Fibroblast of lung (primary cell): ENCODE measurements around the gene SULF2. TPM values are rescaled to one million over a fixed set of nuclear protein-coding genes. Genes with fewer than 3 reads are reported as not detected.

ENCODE experiments used
- DNase-seq, 2 donors: peaks; one replicate each; pipeline versions ENCODE4 v3.0.0 to v3.0.0-alpha.2; 2010; ENCODE audit warnings: low read depth in 2 of 2
- H2AFZ ChIP-seq: 2 replicates; pipeline ENCODE4 v1.5.1; 2012; ENCODE audit warnings: low read length, control low read depth, inconsistent platforms
- H3K27ac ChIP-seq: 2 replicates; pipeline ENCODE4 v1.5.1; 2011; ENCODE audit warnings: low read length, control low read depth; ENCODE audit not compliant: insufficient read depth
- H3K27me3 ChIP-seq: 2 replicates; pipeline ENCODE4 v1.5.1; 2011; ENCODE audit warnings: mild to moderate bottlenecking, low read length; ENCODE audit not compliant: control insufficient read depth, insufficient read depth
- H3K36me3 ChIP-seq: 2 replicates; pipeline ENCODE4 v1.5.1; 2011; ENCODE audit warnings: low read length; ENCODE audit not compliant: control insufficient read depth, insufficient read depth
- H3K4me1 ChIP-seq: 2 replicates; pipeline ENCODE4 v1.5.1; 2011; ENCODE audit warnings: low read length; ENCODE audit not compliant: control insufficient read depth, insufficient read depth; ENCODE audit errors: extremely low read depth
- H3K4me2 ChIP-seq: 2 replicates; pipeline ENCODE4 v1.5.1; 2011; ENCODE audit warnings: low read length, control low read depth; ENCODE audit not compliant: insufficient read depth; ENCODE audit errors: extremely low read depth
- H3K4me3 ChIP-seq, 4 experiments: fragments of 200-600 bp in 1 of 4; sonication (generic) in 1 of 4; replicated peaks in 1 of 4; 2 replicates each; pipeline ENCODE4 v1.5.1; 2011 to 2016; ENCODE audit warnings: low read length in 4 of 4, low read depth in 3 of 4, mild to moderate bottlenecking in 3 of 4, control low read depth in 2 of 4, inconsistent platforms in 1 of 4, mixed read lengths in 1 of 4; ENCODE audit not compliant: insufficient read depth in 1 of 4; ENCODE audit errors: control extremely low read depth in 1 of 4
- H3K79me2 ChIP-seq: 2 replicates; pipeline ENCODE4 v1.5.1; 2012; ENCODE audit warnings: mild to moderate bottlenecking, low read length, inconsistent platforms; ENCODE audit not compliant: control insufficient read depth, insufficient read depth
- H3K9ac ChIP-seq: 2 replicates; pipeline ENCODE4 v1.5.1; 2011; ENCODE audit warnings: mild to moderate bottlenecking, low read length, control low read depth; ENCODE audit not compliant: insufficient read depth
- H3K9me3 ChIP-seq: 2 replicates; pipeline ENCODE4 v1.5.1; 2012; ENCODE audit warnings: low read depth, low read length; ENCODE audit not compliant: control insufficient read depth, insufficient read depth
- H4K20me1 ChIP-seq: 2 replicates; pipeline ENCODE4 v1.5.1; 2011; ENCODE audit warnings: low read length; ENCODE audit not compliant: control insufficient read depth, insufficient read depth; ENCODE audit errors: extremely low read depth
- EZH2 ChIP-seq: IDR thresholded peaks from 2 replicates; pipeline ENCODE4 v1.5.1; 2012; ENCODE audit warnings: low read length, control low read depth, mild to moderate bottlenecking; ENCODE audit errors: missing control alignments
- polyA plus RNA-seq, 2 donors: library from polyadenylated mRNA; depleted of rRNA in 1 of 2; stranded (reverse) in 1 of 2; unstranded in 1 of 2; fragments of >200 nt; gene quantifications; 2 replicates each; pipeline ENCODE4 v1.2.1, GENCODE V29; 2011 to 2012; ENCODE audit warnings: missing spikeins in 1 of 2
- total RNA-seq: library from RNA; depleted of rRNA; stranded (reverse); fragments of >200 nt; gene quantifications from 2 replicates; pipeline ENCODE4 v1.2.1, GENCODE V29; 2014
- TF ChIP-seq, protein P1 (sequence below), 2 donors: IDR thresholded peaks in 1 of 2; conservative IDR thresholded peaks in 1 of 2; 1 replicate in 1 of 2; 2 replicates in 1 of 2; pipeline ENCODE4 v1.5.1; 2011 to 2012; ENCODE audit warnings: low read length in 2 of 2, control low read depth in 1 of 2, inconsistent platforms in 1 of 2, low read depth in 1 of 2, mild to moderate bottlenecking in 1 of 2

The SULF2 gene
- total and polyA plus RNA-seq, 2 donors (not counting 1 experiment from before 2014, with no cell fraction given): 0.26 to 9.6 TPM

DNA sequence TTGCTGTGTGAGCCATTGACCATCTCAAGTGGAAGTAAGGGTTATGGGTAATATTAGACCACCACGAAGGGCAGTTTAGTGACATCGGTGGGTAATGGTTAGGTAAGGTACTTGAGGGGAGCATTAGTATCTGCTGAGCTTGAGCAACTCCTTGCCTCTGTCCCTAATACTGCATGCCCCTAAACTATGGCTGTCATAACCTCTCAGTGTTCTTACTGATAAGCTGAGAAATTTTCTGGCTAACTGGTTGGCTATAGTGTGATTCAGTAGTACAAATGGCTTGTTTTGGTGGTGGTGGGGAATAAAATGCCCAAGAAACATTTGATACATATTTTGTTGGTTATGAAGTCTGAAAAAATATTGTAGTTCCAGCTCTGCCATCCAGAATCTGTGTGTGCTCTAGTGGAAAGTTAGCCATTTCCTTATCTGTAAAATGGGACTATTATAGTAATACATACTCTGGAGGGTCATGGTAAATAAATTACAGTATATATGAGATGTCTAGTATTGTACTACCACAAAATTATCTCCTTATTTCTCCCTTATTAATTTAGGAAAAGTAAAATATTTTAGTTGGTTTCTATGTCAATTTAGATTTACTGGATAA is 170.5 kb downstream of the SULF2 start:
- Histone ChIP-seq H4K20me1 (no peaks in the 10 kb centered on the region), H3K79me2 (no peaks in the 10 kb centered on the region), H3K27me3 (no peaks in the 10 kb centered on the region), H3K9ac (no peak overlapping the region), H3K4me2 (no peak overlapping the region), H2AFZ (no peak overlapping the region), H3K27ac (no peak overlapping the region), H3K4me3 (no peak overlapping the region), H3K9me3 (no peaks in the 10 kb centered on the region), H3K4me1 (no peaks in the 10 kb centered on the region), H3K36me3 (no peaks in the 10 kb centered on the region)
- TF ChIP-seq, protein P1, sequence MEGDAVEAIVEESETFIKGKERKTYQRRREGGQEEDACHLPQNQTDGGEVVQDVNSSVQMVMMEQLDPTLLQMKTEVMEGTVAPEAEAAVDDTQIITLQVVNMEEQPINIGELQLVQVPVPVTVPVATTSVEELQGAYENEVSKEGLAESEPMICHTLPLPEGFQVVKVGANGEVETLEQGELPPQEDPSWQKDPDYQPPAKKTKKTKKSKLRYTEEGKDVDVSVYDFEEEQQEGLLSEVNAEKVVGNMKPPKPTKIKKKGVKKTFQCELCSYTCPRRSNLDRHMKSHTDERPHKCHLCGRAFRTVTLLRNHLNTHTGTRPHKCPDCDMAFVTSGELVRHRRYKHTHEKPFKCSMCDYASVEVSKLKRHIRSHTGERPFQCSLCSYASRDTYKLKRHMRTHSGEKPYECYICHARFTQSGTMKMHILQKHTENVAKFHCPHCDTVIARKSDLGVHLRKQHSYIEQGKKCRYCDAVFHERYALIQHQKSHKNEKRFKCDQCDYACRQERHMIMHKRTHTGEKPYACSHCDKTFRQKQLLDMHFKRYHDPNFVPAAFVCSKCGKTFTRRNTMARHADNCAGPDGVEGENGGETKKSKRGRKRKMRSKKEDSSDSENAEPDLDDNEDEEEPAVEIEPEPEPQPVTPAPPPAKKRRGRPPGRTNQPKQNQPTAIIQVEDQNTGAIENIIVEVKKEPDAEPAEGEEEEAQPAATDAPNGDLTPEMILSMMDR (conservative IDR thresholded peaks at IDR 0.05 in 1 of 2, IDR thresholded peaks at IDR 0.05 in 1 of 2; ENCODE audit: low read depth in 1 of 2, low read length in 2 of 2): no peak
- no peak for TF ChIP-seq EZH2
- no peak for DNase-seq

DNA sequence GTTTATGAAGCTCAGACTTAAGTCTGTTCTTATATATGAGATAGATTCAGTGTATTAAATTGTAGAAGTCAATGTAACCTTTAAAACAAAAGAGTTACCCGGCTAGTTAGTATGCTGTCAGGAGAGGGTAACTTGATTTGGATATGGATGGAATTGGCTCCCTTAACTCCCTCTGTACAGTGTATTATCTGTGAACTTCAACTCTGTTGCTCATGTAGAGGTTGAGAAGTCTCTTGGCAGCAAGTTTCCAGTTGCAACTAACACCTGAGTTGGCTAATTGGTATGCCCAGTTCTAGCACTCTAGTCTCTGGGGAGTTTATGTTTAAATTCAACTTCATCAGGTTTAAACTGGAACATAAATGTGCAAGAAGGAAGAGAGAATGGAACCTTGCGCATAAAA is 172.6 kb downstream of the SULF2 start:
- no peaks in the 10 kb centered on the region for H3K79me2 ChIP-seq
- no peak for DNase-seq
- no peaks in the 10 kb centered on the region for H3K9me3 ChIP-seq
- H3K4me2 ChIP-seq: no peak overlapping the region
- no peak overlapping the region for H3K4me3 ChIP-seq
- no peaks in the 10 kb centered on the region for H3K4me1 ChIP-seq
- no peak for TF ChIP-seq EZH2
- TF ChIP-seq, protein P1 (conservative IDR thresholded peaks at IDR 0.05 in 1 of 2, IDR thresholded peaks at IDR 0.05 in 1 of 2; ENCODE audit: low read depth in 1 of 2, low read length in 2 of 2): no peak
- no peak overlapping the region for H2AFZ ChIP-seq
- no peaks in the 10 kb centered on the region for H3K27me3 ChIP-seq
- no peaks in the 10 kb centered on the region for H3K36me3 ChIP-seq
- H3K27ac ChIP-seq: no peak overlapping the region
- no peaks in the 10 kb centered on the region for H4K20me1 ChIP-seq
- no peak overlapping the region for H3K9ac ChIP-seq

DNA sequence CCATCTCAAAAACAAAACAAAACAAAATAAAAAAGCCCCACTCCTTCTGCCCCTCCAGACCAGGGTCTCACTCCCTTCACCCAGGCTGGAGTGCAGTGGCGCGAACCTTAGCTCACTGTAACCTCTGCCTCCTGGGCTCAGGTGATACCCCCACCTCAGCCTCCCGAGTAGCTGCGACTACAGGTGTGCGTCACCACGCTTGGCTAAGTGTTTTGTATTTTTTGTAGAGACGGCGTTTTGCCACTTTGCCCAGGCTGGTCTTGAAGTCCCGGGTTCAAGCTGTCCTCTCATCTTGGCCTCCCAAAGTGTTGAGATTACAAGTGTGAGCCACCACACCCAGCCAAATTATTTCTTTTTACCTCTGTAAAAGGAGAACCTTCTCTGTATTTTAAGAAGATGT is 173.5 kb downstream of the SULF2 start:
- Histone ChIP-seq H3K4me1 (no peaks in the 10 kb centered on the region), H3K4me2 (no peak overlapping the region), H4K20me1 (no peaks in the 10 kb centered on the region), H3K79me2 (no peaks in the 10 kb centered on the region), H2AFZ (no peak overlapping the region), H3K27me3 (no peaks in the 10 kb centered on the region), H3K9me3 (no peaks in the 10 kb centered on the region), H3K27ac (no peak overlapping the region), H3K36me3 (no peaks in the 10 kb centered on the region), H3K9ac (no peak overlapping the region), H3K4me3 (no peak overlapping the region)
- TF ChIP-seq EZH2: no peak
- TF ChIP-seq, protein P1 (conservative IDR thresholded peaks at IDR 0.05 in 1 of 2, IDR thresholded peaks at IDR 0.05 in 1 of 2; ENCODE audit: low read depth in 1 of 2, low read length in 2 of 2): no peak
- no peak for DNase-seq
